GM19328 (cell line): ENCODE results near the gene TTC28.
"Not testable (repeated sequence)": the region's sequence is repeated elsewhere in the genome, so short reads cannot be mapped to it uniquely, and the experiment has no call there.

Source experiments
- ATAC-seq: cut with Tn5 transposase; IDR thresholded peaks from one replicate; pipeline ENCODE4 v1.9.1; 2021; ENCODE audit warnings: mild to moderate bottlenecking, moderate library complexity; ENCODE audit not compliant: unreplicated experiment

Gene TTC28

GRCh38 chr22:28678170-28678569 is 1.5 kb downstream of the TTC28 start:
- ATAC-seq, result not testable (repeated sequence)

- ATAC-seq, result no peak
Observed at GRCh38 chr22:28674121-28674563, 5.5 kb downstream of the TTC28 start.

GRCh38 chr22:28670756-28671155 is 8.9 kb downstream of the TTC28 start:
- ATAC-seq, result no peak

DNA sequence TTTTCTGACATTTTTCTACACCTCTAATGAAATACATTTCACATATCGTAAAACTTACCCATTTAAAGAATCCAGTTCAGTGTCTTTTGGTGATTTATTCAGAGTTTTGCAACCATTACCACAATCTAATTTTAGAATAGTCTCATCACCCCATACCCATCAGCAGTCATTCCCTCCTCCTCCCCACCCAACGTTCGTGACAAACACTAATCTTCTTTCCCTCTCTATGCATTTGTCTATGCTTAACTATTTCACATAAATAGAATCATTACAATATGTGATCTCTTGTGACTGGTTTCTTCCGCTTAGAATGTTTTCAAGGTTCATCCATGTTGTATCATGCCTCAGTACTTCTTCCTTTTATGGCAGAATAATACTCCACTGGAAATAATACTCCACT is 9.5 kb downstream of the TTC28 start:
- no peak for ATAC-seq

DNA sequence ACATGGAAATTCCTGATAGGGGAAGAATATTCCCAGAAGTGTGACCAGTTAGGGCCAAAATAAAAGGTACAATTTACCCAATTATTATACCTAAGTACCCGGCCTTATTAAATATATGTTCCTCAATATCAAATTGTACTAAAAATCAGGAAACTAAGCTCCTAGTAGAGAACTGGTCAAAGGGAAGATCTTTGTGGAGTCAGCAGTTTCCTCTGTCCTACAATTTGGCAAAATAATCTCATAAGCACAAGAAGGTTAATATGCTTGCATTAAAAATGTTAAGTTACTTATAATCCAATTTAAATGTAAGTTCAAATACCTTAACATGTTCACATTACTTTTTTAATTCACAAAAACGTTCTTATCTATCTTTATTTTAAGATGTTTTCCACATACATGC is 10.3 kb downstream of the TTC28 start:
- no peak for ATAC-seq

DNA sequence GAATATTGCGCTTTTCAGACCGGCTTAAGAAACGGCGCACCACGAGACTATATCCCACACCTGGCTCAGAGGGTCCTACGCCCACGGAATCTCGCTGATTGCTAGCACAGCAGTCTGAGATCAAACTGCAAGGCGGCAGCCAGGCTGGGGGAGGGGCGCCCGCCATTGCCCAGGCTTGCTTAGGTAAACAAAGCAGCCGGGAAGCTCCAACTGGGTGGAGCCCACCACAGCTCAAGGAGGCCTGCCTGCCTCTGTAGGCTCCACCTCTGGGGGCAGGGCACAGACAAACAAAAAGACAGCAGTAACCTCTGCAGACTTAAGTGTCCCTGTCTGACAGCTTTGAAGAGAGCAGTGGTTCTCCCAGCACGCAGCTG is 16.1 kb downstream of the TTC28 start:
- not testable (repeated sequence) for ATAC-seq

GRCh38 chr22:28658448-28658847 is 21.2 kb downstream of the TTC28 start:
- ATAC-seq, result no peak

DNA sequence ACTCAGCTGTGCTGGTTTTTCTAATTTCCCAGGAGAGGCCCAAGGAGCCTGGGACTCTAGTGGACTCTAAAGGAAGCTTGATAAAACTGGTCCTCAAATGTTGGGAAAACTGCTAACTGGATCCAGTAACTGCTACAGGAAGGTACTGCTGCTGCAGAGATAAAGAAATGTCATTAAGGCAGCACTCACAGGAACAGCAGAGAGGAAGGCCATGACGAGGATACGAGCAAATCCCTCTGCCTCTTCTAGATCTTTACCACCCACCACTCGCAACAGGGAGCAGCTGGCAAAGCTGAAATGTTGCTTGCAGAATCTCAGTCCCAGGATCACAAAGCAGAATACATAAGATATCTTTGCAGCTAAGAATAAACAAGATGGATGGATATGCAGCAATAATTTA is 23.5 kb downstream of the TTC28 start:
- no peak for ATAC-seq

GRCh38 chr22:28650463-28650862 is 29.2 kb downstream of the TTC28 start:
- no peak for ATAC-seq

DNA sequence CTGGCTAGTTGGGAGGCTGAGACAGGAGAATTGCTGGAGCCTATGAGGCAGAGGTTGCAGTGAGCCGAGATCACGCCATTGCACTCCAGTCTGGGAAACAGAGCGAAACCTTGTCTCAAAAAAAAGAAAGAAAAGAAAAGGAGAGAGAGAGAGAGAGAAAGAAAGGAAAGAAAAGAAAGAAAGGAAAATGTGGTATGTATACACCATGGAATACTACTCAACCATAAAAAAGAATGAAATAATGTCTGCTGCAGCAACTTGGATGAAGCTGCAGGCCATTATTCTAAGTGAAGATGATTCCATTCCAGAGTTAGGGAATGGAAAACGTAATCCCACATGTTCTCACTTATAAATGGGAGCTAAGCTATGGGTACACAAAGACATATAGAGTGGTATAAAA is 30.8 kb downstream of the TTC28 start:
- no peak for ATAC-seq

DNA sequence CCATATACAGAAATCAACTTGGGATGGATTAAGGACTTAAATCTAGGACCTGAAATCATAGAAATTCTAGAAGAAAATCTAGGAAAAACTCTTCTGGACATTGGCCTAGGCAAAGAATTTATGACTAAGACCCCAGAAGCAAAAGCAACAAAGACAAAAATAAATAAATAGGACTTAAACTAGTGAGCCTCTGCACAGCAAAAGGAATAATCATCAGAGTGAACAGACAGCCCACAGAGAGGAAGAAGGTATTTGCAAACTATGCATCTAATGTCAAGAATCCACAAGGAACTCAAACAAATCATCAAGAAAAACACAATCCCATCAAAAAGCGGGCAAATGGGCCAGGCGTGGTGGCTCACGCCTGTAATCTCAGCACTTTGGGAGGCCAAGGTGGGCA is 32.4 kb downstream of the TTC28 start:
- ATAC-seq, result no peak

DNA sequence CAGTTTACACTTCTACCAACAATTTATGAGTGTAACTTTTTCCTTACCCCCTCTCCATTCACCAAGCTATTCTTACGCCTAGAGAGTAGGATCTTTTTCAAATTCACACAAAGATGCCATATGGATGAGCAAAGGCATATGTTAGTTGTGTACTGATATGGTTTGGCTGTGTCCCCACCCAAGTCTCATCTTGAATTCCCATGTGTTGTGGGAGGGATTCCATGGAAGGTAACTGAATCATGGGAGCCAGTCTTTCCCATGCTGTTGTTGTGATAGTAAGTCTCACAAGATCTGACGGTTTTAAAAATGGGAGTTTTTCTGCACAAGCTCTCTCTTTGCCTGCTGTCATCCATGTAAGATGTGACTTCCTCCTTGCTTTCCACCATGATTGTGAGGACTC is 40.3 kb downstream of the TTC28 start:
- ATAC-seq, result no peak

DNA sequence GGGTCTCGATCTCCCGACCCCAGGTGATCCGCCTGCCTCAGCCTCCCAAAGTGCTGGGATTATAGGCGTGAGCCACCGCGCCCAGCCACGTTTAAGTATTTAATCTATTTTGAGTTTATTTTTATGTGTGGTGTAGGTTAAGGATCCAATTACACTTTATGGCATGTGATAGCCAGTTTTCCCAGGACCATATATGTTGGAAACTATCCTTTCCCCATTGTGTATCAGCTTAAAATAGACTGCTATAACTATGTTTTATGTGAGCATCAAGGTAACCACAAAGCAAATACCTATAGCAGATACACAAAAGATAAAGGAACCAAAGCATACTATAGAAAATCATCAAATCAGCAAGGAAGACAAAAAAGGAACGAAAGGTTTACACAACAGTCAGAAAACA is 42.4 kb downstream of the TTC28 start:
- no peak for ATAC-seq

DNA sequence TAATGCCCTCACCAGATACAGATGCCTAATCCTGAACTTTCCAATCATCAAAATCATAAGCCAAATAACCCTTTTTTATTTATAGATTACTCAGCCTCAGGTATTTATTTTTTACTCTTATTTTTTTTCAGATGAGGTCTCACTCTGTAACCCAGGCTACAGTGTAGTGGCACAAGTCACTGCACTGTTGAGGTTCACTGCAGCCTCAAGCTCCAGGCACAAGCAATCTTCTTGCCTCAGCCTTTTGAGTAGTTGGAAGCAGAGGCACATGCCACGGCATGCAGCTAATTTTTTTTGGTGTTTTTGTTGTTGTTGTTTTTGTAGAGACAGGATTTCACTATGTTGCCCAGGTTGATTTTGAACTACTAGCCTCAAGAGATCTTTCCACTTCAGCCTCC is 49.5 kb downstream of the TTC28 start:
- ATAC-seq, result no peak

GRCh38 chr22:28629420-28630176 is 50.0 kb downstream of the TTC28 start:
- no peak for ATAC-seq

GRCh38 chr22:28628766-28629165 is 50.9 kb downstream of the TTC28 start:
- ATAC-seq, result no peak

GRCh38 chr22:28627791-28628190 is 51.8 kb downstream of the TTC28 start:
- ATAC-seq, result no peak

GRCh38 chr22:28620244-28620922 is 59.3 kb downstream of the TTC28 start:
- ATAC-seq, result no peak

DNA sequence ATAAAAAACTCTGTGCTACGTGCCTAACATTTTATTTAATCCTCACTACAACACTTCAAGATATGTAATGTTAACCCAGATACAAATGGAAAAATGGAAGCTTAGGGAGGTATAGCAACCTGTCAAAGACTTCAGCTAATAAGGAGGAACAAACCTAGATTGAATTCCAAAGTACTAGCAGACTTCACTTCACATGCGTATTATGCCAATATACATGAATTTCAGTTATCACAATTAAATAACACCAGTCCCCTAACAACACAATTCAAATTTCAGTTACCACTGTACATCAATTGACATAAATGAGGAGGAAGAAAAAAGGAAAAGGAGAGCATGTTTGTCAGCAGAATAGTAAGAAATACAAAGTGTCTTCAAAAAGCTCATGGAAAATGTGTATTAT is 60.4 kb downstream of the TTC28 start:
- no peak for ATAC-seq

DNA sequence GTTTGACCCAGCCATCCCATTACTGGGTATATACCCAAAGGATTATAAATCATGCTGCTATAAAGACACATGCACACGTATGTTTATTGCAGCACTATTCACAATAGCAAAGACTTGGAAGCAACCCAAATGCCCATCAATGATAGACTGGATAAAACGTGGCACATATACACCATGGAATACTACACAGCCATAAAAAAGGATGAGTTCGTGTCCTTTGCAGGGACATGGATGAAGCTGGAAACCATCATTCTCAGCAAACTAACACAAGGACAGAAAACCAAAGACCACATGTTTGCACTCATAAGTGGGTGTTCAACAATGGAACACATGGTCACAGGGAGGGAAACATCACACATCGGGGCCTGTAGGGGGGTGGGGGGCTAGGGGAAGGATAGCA is 64.2 kb downstream of the TTC28 start:
- ATAC-seq, result not testable (repeated sequence)

DNA sequence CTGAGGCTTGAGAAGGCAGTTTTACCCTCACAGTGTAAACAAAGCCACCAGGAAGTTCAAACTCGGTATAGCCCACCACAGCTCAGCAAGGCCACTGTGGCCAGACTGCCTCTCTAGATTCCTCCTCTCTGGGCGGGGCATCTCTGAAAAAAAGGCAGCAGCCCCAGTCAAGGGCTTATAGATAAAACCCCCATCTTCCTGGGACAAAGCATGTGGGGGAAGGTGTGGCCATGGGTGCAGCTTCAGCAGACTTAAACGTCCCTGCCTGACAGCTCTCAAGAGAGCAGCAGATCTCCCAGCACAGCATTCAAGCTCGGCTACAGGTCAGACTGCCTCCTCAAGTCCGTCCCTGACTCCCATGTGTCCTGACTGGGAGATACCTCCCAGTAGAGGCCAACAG is 69.7 kb downstream of the TTC28 start:
- ATAC-seq, result no peak

- ATAC-seq, result no peak
Observed at GRCh38 chr22:28608546-28608945, 71.1 kb downstream of the TTC28 start.

- ATAC-seq, result no peak
Observed at GRCh38 chr22:28607795-28608194, 71.8 kb downstream of the TTC28 start.
